ENCODE measurements around the gene HDAC10. TPM values are rescaled to one million over a fixed set of nuclear protein-coding genes. Genes with fewer than 3 reads are reported as not detected.

The HDAC10 gene
- total RNA-seq, 1 donor from 2014 or later = 5.4 TPM

DNA sequence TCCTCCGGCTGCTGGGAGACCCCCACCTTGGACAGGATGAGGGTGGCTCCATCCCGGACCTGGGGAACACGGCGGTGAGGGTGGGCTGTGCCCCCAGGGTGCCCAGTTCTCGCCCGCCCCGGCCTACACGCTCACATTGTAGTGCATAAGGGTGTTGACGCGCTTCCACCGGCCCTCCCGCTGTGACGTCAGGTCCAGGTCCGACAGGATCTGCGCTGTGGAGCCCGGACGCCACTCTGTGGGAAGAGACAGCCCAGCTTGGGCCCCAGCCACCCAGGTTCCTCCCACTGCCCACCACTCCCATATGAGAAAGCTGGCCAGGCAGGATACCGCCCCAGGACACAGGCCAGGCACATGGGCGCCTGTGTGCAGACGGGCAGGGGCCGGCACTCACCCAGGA lies 27.4 kb upstream of the HDAC10 start:
- no peak overlapping the region for H3K4me3 ChIP-seq
- TF ChIP-seq EZH2phosphoT487 (IDR thresholded peaks at IDR 0.05) = no peak
- no peak for TF ChIP-seq EZH2 (IDR thresholded peaks at IDR 0.05)
- TF ChIP-seq, protein P1, sequence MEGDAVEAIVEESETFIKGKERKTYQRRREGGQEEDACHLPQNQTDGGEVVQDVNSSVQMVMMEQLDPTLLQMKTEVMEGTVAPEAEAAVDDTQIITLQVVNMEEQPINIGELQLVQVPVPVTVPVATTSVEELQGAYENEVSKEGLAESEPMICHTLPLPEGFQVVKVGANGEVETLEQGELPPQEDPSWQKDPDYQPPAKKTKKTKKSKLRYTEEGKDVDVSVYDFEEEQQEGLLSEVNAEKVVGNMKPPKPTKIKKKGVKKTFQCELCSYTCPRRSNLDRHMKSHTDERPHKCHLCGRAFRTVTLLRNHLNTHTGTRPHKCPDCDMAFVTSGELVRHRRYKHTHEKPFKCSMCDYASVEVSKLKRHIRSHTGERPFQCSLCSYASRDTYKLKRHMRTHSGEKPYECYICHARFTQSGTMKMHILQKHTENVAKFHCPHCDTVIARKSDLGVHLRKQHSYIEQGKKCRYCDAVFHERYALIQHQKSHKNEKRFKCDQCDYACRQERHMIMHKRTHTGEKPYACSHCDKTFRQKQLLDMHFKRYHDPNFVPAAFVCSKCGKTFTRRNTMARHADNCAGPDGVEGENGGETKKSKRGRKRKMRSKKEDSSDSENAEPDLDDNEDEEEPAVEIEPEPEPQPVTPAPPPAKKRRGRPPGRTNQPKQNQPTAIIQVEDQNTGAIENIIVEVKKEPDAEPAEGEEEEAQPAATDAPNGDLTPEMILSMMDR (IDR thresholded peaks at IDR 0.05) = no peak
- H4K20me1 ChIP-seq (ENCODE audit: low read depth) = peaks cover 17% of the 10 kb centered on the region
- Mint-ChIP-seq H3K36me3 (peaks cover 23% of the 10 kb centered on the region), H3K4me3 (no peak overlapping the region), H3K27ac (no peak overlapping the region), H3K27me3 (ENCODE audit: insufficient read depth, low read depth) (peaks cover 6% of the 10 kb centered on the region), H3K4me1 (peaks cover 13% of the 10 kb centered on the region), H3K9me3 (no peaks in the 10 kb centered on the region)
- H3K79me2 ChIP-seq (ENCODE audit: low read depth) = no peaks in the 10 kb centered on the region
- H3F3A ChIP-seq (ENCODE audit: low read depth) = peaks cover 16% of the 10 kb centered on the region
- H3K27ac ChIP-seq = no peak overlapping the region
- DNase-seq (ENCODE audit: low spot score) = no peak
- H3K9ac ChIP-seq = no peak overlapping the region
- no peaks in the 10 kb centered on the region for H3K4me1 ChIP-seq
- no peak overlapping the region for H2AFZ ChIP-seq (replicated peaks)
- no peaks in the 10 kb centered on the region for H3K9me3 ChIP-seq (ENCODE audit: low read depth)
- no peaks in the 10 kb centered on the region for H3K27me3 ChIP-seq
- H3K36me3 ChIP-seq = no peaks in the 10 kb centered on the region
- H3K4me2 ChIP-seq = no peak overlapping the region

- no peak overlapping the region for H3K4me3 ChIP-seq
- peaks cover 2% of the 10 kb centered on the region for H3K4me1 ChIP-seq
- H2AFZ ChIP-seq (replicated peaks) = no peak overlapping the region
- H3K79me2 ChIP-seq (ENCODE audit: low read depth) = no peaks in the 10 kb centered on the region
- Mint-ChIP-seq H3K27me3 (ENCODE audit: insufficient read depth, low read depth) (peaks cover 6% of the 10 kb centered on the region), H3K9me3 (no peaks in the 10 kb centered on the region), H3K4me3 (no peak overlapping the region), H3K4me1 (peaks cover 16% of the 10 kb centered on the region), H3K36me3 (peaks cover 23% of the 10 kb centered on the region), H3K27ac (no peak overlapping the region)
- peaks cover 18% of the 10 kb centered on the region for H3F3A ChIP-seq (ENCODE audit: low read depth)
- H3K9ac ChIP-seq = no peak overlapping the region
- H3K27ac ChIP-seq = no peak overlapping the region
- no peaks in the 10 kb centered on the region for H3K9me3 ChIP-seq (ENCODE audit: low read depth)
- H3K27me3 ChIP-seq = no peaks in the 10 kb centered on the region
- TF ChIP-seq EZH2 (IDR thresholded peaks at IDR 0.05) = no peak
- TF ChIP-seq, protein P1 (IDR thresholded peaks at IDR 0.05) = no peak
- DNase-seq (ENCODE audit: low spot score) = no peak
- no peak overlapping the region for H3K4me2 ChIP-seq
- H3K36me3 ChIP-seq = no peaks in the 10 kb centered on the region
- H4K20me1 ChIP-seq (ENCODE audit: low read depth) = peaks cover 20% of the 10 kb centered on the region
Measured at GRCh38 chr22:50277761-50278160, 26.7 kb upstream of the HDAC10 start.

DNA sequence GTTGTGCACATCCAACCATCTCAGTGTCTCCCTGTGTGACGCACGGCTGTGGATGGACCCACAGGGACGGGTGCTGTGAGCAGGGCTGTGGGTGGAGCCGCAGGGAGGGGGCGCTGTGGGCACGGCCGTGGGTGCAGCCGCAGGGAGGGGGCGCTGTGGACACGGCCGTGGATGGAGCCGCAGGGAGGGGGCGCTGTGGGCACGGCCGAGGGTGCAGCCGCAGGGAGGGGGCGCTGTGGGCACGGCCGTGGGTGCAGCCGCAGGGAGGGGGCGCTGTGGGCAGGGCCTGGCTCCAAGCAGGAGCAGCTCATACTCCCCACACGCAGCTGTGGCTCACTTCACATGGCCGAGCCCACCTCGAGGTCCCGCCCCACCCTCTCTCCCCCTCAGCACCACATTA lies 25.1 kb upstream of the HDAC10 start:
- H3K79me2 ChIP-seq (ENCODE audit: low read depth) = no peaks in the 10 kb centered on the region
- H2AFZ ChIP-seq (replicated peaks) = no peak overlapping the region
- H3K9me3 ChIP-seq (ENCODE audit: low read depth) = no peaks in the 10 kb centered on the region
- TF ChIP-seq, protein P1 (IDR thresholded peaks at IDR 0.05) = peak; percentile 45
- TF ChIP-seq EZH2phosphoT487 (IDR thresholded peaks at IDR 0.05) (no peak), EZH2 (IDR thresholded peaks at IDR 0.05) (no peak)
- Mint-ChIP-seq H3K4me3 (no peak overlapping the region), H3K36me3 (peaks cover 23% of the 10 kb centered on the region), H3K27ac (no peak overlapping the region), H3K27me3 (ENCODE audit: insufficient read depth, low read depth) (peaks cover 10% of the 10 kb centered on the region), H3K4me1 (peaks cover 22% of the 10 kb centered on the region), H3K9me3 (no peaks in the 10 kb centered on the region)
- DNase-seq (ENCODE audit: low spot score) = no peak
- H3F3A ChIP-seq (ENCODE audit: low read depth) = peaks cover 33% of the 10 kb centered on the region
- peaks cover 4% of the 10 kb centered on the region for H3K27me3 ChIP-seq
- no peak overlapping the region for H3K9ac ChIP-seq
- H3K27ac ChIP-seq = no peak overlapping the region
- peaks cover 14% of the 10 kb centered on the region for H3K4me1 ChIP-seq
- H3K36me3 ChIP-seq = no peaks in the 10 kb centered on the region
- H4K20me1 ChIP-seq (ENCODE audit: low read depth) = peaks cover 33% of the 10 kb centered on the region
- no peak overlapping the region for H3K4me2 ChIP-seq
- H3K4me3 ChIP-seq = no peak overlapping the region

Measured in neural progenitor cell (in vitro differentiated cells).